Kidney (tissue), 14 donors: ENCODE results near the gene CRIM1. TPM values are rescaled to one million over a fixed set of nuclear protein-coding genes. Genes with fewer than 3 reads are reported as not detected.

Experiments
- DNase-seq, 5 donors: peaks; one replicate each; pipeline ENCODE4 v3.0.0-alpha.2; 2013 to 2020
- FAIRE-seq: peaks from 2 replicates; lab custom pipeline; 2012; peaks lifted over from hg19 to GRCh38; lab: Jason Lieb, UNC
- H3K27ac ChIP-seq, 2 donors: one replicate each; pipeline ENCODE4 v1.7.0; 2013; ENCODE audit warnings: low read depth in 2 of 2, low read length in 2 of 2, inconsistent platforms in 1 of 2
- H3K27me3 ChIP-seq: one replicate; pipeline ENCODE4 v1.7.1; 2013; ENCODE audit warnings: low read length, inconsistent platforms; ENCODE audit not compliant: control insufficient read depth, insufficient read depth
- H3K36me3 ChIP-seq, 3 donors: one replicate each; pipeline versions ENCODE4 v1.7.0 to v1.7.1; 2013; ENCODE audit warnings: low read length in 3 of 3, control low read depth in 1 of 3, inconsistent platforms in 1 of 3; ENCODE audit not compliant: insufficient read depth in 3 of 3, control insufficient read depth in 2 of 3
- H3K4me1 ChIP-seq, 3 donors: one replicate each; pipeline versions ENCODE4 v1.7.0 to v1.7.1; 2013; ENCODE audit warnings: low read length in 3 of 3, inconsistent platforms in 1 of 3, low read depth in 1 of 3; ENCODE audit not compliant: control insufficient read depth in 2 of 3, insufficient read depth in 2 of 3
- H3K4me3 ChIP-seq, 3 donors: one replicate each; pipeline versions ENCODE4 v1.7.0 to v1.8.1; 2013; ENCODE audit warnings: low read length in 3 of 3, control low read depth in 1 of 3, inconsistent platforms in 1 of 3
- H3K9ac ChIP-seq, 3 donors: one replicate each; pipeline versions ENCODE4 v1.7.0 to v1.7.1; 2013; ENCODE audit warnings: low read length in 3 of 3, control low read depth in 1 of 3, inconsistent platforms in 1 of 3
- H3K9me3 ChIP-seq, 3 donors: one replicate each; pipeline versions ENCODE4 v1.7.0 to v1.7.1; 2013; ENCODE audit warnings: low read length in 3 of 3, control low read depth in 1 of 3, inconsistent platforms in 1 of 3; ENCODE audit not compliant: control insufficient read depth in 2 of 3, insufficient read depth in 1 of 3
- intact Hi-C: fragments of 100-400 bp; cut with DNase I; formaldehyde crosslinking; loops from one replicate; pipeline ENCODE4 v1.11.1; 2022
- polyA plus RNA-seq: library from polyadenylated mRNA; stranded (reverse); fragments of 350-450 nt; fragmentation: Illumina TruSeq; extraction: RNeasy Lipid Tissue Mini Kit (QIAGEN cat#74804); gene quantifications from one replicate; pipeline ENCODE4 v1.2.3, GENCODE V29; 2014; ENCODE audit warnings: low read depth, low replicate concordance; ENCODE audit not compliant: insufficient read depth
- total RNA-seq: library from RNA; stranded (reverse); fragmentation: NEBNext Ultra II Directional; extraction: Animal tissue kit (Norgen Biotek cat#: 25700); gene quantifications from one replicate; pipeline ENCODE4 v1.2.1, GENCODE V29; 2021
- TF ChIP-seq, protein P1 (sequence below): IDR thresholded peaks from 3 replicates; pipeline ENCODE4 v1.5.1; 2012; ENCODE audit warnings: mild to moderate bottlenecking, moderate library complexity, borderline replicate concordance; ENCODE audit not compliant: insufficient read depth; ENCODE audit errors: extremely low read depth
- donor health status: control.
- donor health status: control.
- donor health status: control.
- donor health status: control.
- donor health status: control.
- donor health status: DM: yes; HTN: yes; CAD: no.
- donor health status: Normal renal cell carcinoma (clear cell type).

Gene CRIM1
- total and polyA plus RNA-seq, 2 donors from 2014 or later: 47.2 to 154 TPM

DNA sequence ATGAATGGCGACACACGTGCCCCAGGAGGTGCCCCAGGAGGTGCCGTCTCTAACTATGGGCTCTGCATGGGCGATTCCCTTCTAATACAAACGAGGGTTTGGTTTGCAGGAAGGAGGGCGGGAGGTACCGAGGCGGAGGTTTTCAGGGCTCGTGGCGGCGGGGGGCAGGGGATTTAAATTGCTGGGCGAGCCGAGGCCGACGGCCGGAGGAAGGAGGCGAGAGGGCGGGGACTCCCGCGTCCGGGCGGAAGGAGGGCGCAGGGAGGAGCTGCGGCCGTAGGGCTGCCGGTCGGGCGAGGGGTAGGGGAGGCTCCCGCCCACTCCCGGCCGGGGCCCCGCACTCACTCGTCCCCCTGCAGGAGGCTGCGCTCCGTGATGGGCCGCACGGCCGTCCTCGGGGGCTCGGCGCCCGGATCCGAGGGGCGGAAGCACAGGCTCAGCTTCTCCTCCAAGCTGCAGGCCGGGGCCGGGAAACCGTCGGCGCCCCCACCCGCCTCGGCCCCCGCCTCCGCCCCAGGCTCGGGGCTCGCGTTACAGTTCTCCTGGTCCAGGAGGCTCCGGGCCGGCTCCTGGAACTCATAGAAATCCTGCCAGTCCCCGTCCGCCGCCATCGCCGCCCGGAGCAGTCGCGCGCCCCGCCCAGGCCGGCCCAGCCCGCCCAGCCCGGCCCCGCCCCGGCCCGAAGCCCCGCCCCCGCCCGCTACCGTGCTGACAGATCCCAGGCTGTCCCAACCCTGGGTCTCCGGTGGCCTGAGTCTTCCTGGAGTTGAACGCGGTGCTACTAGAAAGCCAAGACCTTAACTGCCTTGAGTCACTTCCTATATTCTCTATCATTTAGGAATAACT lies 242.2 kb downstream of the CRIM1 start, which contains the start of gene FEZ2:
Gene FEZ2, minus strand, starts transcription at position 637 of the 846 bp plus-strand sequence. Its CDS starts 26 bp downstream, at position 611.
- intact Hi-C loops: no loop called here

More for the DNA sequence above, 242.2 kb downstream of the CRIM1 start, which contains the start of gene FEZ2:
- H3K27me3 ChIP-seq: no peaks in the 10 kb centered on the region
- TF ChIP-seq, protein P1, sequence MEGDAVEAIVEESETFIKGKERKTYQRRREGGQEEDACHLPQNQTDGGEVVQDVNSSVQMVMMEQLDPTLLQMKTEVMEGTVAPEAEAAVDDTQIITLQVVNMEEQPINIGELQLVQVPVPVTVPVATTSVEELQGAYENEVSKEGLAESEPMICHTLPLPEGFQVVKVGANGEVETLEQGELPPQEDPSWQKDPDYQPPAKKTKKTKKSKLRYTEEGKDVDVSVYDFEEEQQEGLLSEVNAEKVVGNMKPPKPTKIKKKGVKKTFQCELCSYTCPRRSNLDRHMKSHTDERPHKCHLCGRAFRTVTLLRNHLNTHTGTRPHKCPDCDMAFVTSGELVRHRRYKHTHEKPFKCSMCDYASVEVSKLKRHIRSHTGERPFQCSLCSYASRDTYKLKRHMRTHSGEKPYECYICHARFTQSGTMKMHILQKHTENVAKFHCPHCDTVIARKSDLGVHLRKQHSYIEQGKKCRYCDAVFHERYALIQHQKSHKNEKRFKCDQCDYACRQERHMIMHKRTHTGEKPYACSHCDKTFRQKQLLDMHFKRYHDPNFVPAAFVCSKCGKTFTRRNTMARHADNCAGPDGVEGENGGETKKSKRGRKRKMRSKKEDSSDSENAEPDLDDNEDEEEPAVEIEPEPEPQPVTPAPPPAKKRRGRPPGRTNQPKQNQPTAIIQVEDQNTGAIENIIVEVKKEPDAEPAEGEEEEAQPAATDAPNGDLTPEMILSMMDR: no peak
- no peak for FAIRE-seq
- H3K4me1 ChIP-seq: peaks cover 0 to 15% (median 3%) of the 10 kb centered on the region in 3 donors
- H3K9ac ChIP-seq: peak within 1 kb of the TSS; percentile 72 to 77 (median 77)
- peak within 1 kb of the TSS in 1 of 2 donors; percentile 80 for H3K27ac ChIP-seq
- DNase-seq: peak; percentile 90 to 94 (median 93)
- H3K9me3 ChIP-seq: no peaks in the 10 kb centered on the region
- no peaks in the 10 kb centered on the region for H3K36me3 ChIP-seq
- H3K4me3 ChIP-seq: peak within 1 kb of the TSS; percentile 83 to 93 (median 88)

Other genes with a start within 250 kb of the CRIM1 start
- gene FEZ2, start 242.4 kb downstream of the CRIM1 start, total RNA-seq: 46.4 TPM
- gene FEZ2, start 242.4 kb downstream of the CRIM1 start, polyA plus RNA-seq: 48.3 TPM